ENCODE results near the gene SLC6A12.
A peak's percentile ranks its signal among the peaks of the same experiment; 100 is the strongest.

Gene SLC6A12

DNA sequence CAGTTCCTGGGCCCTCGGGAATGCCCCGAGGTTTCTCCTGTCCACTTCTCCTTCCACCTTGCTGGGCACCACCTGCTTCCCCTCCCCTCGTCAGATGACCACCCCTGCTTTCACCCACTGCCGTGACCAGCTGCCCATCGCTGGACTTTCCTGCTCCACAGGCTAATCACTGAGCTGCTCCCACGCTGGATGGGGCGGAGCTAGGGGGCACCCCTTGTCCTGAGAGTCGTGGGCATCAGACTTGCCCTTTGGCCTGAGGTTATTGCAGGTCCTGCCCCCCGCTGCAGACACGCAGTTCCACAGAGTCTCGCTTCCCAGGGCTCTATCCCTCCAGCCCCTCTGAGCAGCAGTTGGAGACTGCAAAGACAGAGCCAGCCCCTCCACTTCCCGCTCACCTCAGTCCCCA lies 427 bp downstream of the SLC6A12 start:
- no peak for DNase-seq

DNA sequence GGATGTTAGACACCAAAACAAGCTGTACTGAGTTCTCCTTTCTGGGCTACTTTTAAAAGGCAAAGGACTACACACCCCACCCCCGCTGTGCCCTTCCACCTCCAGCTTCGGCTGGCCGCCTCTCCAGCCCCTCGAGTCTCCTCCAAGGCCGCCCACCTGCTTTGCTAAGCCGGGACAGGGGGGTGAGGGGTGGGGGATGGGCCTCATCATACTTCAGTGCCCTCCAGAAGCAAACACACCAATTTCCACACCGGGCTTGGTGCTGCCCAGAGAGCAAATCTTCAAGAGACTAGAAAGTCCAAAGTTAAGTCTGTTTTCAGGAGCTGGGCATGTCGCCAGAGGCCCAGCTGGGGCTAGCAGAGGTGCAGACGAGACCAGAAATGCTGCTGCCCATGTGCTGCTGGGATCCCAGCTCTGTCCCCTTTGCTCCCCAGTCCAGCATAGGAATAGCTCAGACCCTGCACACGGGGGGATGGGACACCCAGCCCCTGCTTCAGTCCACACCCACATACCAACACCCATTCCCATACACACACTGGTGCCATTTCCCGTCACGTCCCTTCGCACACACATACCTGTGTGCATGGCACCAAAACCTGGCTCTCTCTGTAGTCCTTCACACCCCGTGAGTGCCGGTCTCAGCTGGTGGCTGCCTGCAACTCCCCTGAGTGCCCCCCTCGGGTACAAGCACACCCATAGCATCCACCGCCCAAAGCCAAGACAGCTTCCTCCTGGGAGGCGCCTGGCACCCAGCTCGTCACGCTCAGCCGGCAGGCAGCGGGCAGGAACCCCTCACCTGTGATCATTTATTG lies 1.0 kb downstream of the SLC6A12 start:
- no peak for DNase-seq

DNA sequence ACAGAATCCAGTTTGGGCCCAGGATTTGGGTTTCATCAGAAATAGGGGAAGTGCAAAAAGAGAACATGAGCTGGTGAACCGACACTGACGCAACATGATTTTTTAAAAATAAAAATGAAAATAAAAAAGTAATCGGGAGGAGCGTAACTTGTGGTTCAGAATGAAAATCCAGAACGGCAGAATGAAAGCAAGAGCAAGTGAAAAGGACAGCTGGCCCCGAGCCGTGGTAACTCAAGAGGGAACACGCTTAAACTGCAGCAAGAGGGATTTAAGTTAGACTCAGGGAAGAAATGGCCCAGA lies 1.6 kb downstream of the SLC6A12 start:
- peak; percentile 35 for DNase-seq

DNA sequence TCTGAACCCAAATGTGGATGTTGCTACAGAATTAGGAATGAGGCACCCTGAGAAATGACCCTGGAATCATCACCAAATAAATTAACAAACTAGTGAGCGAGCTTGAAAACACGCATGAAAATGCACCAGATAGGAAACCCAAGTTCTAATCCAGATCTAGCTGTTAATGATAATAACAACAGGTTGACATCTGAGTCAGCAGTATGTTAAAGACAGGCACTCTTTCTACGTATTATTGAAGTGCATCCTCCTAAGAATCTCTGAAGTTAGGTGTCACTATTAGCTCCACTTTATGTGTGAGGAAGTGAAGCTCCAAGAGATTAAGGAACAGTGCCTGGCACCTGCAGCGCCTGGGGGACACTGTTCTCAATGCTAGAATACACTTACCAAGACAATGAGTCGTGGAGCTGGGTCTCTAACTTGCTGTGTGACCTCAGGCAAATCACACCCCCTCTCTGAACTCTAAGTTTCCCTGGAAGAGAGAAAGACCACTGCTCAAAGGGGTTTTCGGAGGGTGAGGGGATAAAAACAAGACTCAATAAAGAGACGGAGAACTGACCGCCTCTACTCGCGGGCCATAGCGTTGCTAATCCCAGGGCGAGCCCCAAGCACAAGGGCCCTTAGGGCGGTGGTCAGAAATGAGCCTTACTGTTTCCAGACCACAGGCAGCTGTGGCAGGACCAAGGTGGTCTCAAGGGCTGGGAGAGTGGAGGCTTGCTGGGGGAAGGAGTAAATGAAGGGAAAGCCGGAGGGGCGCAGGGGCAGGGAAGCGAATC lies 2.1 kb downstream of the SLC6A12 start:
- no peak for DNase-seq

DNA sequence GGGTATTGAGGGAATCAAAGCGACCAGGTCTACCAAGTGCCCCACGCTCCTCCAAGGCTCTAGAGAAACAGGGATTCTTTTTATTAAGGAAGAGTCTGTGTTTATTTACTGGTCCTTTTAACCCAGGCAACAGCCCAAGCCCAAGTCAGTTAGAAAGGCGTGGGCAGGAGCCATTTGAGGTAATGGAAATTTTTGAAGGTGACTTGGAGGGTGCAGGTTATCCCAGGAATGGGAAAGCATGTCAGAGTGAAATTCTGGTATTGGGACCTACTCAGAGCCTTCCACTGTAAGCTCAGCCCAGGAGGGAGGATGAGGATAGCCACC lies 2.9 kb downstream of the SLC6A12 start:
- no peak for DNase-seq

DNA sequence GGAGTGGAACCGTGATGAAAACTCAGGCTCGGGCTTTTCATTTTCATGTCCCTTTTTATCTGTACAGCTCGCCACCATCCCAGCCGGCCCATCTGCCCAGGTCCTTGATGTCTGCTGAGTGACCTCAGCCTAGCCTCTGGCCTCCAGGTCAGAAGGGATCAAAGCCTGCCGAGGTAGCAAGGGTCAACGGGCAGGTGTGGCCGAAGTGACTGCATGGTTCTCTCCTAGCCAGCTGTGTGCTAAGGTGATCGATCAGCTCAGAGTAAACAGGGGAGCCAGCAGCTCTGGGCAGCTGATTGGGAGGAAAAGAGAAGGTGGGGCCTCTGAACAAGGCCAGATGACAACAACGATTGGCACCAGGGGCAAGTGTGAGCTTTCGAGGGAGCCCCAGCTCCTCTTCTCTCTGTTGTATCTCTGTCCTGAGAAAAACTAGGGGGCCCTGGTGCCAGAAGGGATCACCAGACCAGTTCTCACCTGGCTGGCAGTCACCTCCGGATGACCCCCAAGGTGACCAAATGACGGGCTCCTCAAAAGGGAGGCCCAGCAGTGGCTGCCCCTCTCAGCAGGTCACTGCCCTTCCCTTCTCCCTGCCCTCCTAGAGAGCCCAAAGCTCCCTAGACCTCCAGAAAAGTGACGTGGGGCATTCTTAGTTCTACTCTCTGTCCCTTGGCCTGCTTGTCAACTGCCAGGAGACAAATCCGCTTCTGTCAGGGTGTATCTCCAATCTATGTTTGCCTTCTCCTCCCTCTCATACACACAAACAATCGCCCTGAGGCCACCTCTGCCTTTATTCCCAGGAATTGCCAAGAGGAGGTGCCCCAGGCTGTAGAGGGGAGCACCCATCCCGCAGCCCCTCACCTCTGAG lies 3.4 kb downstream of the SLC6A12 start:
- DNase-seq: no peak

DNA sequence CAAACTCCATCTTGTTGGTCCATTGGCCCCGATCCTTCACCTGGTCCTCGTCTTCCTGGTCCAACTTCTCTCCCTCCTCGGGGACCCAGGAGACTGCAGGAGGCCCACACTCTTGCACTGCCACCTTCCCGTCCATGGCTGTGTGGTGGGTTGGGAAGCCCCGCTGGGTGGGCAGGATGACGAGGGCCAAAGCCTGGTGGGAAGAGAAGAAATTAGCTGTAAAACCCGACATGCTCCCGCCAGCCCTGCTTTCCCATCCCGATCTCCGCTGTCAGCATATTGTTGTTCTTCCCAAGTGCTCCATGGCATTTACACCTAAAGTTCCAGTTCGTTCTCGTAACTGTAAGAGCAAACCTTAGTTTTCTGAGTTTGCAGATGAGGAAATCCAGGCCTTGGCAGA lies 4.1 kb downstream of the SLC6A12 start:
- no peak for DNase-seq

DNA sequence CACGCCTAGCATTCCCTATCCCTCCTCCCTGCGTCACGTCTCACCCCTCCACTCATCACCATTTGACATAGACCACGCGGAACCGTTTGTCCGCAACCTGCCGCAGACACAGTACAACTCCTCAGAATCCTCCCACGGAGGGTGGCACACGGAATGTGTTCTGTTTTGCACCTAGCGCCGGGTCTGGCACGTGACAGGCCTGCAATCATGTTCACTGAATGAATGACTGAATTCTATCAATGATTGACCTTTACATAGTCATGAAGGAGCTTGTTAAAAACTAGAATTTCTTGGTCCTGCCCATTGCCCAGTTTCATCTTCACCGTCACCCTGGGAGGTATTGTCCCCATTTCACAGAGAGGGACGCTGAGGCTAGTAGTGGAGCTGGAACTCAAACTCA lies 4.7 kb downstream of the SLC6A12 start:
- DNase-seq: no peak

DNA sequence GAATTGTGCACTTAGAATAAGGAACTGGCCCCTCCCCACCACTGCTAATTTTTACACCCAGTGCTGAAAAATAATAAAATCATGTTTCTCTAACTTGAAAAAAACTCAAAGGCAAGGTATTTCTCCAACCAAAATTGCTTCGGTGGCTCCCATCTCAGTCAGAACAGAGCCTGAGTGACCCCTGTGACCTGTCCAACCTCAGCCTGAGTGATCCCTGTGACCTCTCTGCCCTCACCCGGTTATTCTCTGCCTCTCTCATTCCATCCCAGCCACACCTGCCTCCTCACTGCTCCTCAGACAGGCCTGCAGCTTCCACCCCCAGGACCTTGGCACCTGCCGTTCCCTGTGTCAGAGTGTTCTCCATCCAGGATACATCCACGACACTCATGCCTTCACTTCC lies 5.1 kb downstream of the SLC6A12 start:
- DNase-seq: no peak

DNA sequence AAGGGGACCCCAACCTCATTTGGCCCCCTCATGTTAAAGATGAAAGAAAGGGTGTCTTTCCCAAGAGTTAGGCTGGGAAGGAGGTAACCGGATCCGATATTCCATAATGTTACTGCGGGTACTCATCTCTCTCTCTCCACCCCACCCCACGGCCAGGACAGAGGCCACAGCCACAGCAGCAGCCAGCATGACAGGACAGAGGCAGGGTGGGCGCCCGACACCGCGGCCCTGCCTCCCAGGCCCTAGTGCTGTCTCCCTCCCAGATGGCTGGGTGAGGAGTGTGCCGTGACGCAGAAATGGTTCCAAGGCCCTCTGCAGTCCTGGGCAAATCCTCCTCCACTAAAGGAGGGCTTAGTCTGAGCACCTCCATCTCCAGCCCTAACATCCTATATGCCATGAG lies 6.2 kb downstream of the SLC6A12 start:
- DNase-seq: no peak

DNA sequence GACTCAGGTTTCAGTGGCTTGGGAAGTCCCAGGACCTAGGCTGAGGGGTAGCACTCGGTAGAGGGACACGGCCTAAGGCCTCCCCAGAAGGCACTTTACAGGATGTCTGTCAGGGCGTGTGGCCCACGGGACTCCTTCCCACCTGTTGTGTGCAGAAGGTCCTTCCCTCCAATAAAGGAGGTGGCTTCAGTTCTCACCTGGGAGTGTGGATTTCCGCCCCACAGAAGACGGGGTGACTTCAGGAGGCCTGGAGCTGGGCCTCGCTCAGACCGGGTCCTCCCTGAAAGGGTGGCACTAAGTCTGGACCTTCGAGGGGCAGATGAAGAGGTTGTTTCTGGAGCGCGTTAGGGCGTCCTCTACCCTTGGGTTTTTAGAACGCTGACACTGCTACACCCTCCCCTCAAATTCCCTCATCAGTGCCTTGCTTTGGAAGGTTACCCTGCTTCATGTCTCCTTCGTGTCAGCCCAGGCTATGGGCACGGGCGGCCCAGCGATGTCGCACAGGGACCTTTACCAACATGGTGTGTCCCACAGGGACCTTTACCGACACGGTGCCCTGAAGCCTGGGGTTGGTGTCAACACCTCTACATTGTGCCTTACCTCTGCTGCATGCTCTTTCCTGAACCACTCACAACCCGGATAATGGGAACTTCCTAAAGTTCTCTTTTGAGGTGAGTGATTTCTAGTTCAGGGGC lies 7.1 kb downstream of the SLC6A12 start:
- DNase-seq: no peak

DNA sequence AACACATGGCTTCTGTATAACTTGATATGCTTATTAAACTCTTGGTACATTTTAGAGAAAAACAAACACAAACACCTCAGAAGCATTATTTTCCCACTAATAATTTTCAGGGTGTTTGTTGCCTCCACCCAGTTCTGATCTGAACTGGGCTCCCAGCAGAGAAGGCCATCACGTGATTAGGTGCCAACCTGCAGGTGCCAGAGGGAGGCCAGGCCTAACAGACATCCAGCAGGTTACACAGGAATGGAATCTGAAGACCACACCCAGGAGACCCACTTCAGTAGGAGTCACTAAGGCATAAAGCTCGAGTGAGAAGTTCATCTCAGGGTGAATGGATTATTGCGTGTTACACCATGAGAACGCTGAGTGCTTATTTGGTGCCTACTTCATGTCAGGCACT lies 8.9 kb downstream of the SLC6A12 start:
- DNase-seq: no peak

DNA sequence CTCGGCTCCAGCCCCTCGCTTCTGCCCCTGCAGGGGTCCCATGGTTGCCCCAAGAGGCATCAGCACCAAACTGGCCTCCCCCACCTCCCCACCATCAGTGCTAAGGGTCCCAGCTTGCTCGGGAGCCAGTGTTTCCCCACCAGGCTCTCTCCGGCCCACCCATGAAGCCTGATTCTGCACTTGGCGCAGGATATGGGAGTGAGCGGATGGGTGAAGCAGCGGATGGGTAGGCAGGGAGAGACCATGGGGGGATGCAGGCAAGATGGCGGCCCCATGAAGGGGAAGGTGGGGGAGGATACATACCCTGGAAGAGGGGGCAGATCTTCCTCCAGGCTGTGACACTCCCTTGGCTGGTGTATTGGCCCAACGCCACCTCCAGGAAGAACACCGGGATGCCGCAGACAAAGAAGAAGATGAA lies 9.7 kb downstream of the SLC6A12 start:
- no peak for DNase-seq

DNA sequence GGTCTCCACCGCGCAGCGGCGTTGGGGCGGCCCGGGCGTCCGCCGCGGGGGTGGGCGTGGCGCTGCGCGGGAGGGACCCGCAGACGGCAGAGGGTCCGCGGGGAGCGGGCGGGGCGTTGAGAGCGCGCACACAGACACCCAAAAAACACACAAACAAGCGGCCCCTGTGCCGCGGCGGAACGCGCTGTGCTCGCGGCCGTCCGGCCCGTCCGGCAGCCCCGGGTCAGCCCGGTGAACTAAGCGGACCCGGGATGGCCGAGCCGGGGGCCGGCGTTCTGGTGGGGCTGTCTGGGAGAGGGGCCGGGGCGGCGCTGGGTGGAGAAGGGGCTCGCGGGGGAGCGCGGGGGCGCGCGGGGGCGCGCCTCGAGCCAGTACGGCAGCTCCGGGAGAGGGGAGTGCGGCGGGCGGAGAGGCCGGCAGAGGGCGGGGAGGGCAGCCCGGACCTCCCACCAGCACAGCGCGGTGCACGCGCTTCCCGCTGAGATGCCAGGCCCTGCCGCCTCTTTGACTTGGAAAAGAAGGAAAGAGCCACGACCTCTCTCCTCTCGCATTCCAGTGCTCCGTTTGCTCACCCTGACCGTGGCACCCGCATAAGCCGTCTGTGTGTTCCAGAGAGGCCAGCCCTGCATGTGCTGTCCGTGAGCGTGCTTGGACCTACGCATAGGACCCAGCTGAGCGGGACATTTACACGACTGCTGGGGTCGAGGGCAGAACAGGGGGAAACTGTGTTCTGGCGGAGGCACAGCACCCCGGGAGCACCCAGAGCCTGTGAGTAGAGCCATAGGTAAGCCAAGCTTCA lies 10.3 kb downstream of the SLC6A12 start:
- DNase-seq: no peak

DNA sequence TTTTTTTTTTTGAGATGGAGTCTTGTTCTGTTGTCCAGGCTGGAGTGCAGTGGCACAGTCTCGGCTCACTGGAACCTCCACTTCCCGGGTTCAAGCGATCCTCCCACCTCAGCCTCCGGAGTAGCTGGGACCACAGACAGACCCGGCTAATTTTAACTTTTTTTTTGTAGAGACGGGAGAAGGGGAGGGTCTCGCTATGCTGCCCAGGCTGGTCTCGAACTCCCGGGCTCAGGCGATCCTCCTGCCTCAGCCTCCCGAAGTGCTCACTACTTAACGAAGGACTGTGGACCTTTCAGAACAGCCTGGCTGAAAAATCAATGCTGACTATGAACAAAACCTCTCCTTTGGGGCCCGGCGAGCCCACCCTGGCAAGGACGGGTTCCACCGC lies 10.9 kb downstream of the SLC6A12 start:
- DNase-seq: no peak

DNA sequence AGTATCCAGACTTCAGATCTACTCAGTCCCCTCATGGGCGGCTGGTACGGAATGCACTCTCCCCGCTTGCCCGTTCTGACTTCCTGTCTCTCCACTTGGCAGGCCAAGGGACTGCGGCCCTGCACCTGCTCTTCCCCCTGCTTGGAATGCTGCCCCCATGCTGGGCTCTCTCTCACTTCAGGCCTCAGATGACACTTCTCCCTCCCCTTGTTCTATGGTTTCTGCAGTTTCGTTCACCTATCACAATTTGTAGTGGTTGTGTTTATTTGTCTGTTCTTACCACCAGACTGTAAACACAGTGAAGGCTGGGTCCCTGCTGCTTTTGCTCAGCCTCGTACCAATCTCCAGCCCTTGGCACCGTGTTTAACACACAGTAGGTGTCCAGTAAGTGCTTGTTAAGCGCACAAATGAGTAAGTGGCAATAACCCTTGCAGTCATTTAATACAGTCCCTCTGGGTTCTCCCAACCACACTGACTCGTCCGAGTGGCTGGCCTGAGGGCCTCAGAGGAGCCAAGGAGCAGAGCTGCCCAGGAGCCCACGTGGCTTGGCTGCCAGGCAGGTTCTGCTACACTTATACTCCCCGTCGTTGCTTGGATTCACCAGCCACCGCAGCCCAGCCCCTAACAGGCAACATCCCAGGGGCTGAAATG lies 11.8 kb downstream of the SLC6A12 start:
- DNase-seq: no peak

DNA sequence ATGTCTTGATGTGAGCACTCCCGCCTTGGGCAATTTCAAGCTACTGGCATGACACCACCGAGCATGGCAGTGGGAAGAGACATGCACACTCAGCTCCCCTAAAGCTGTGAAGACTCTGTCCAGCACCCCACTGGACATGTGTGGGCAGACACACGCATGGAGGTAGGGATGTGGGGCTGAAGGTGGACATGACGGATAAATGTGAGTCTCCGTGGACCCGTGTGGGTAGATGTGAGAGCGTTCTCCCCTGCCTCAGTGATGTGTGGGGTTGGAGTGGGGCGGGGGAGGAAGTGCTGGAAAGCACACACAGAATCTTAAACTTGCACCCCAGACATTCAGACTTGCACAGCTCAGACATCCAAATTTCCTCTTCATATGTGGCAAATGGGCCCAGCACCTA lies 12.6 kb downstream of the SLC6A12 start:
- DNase-seq: no peak

DNA sequence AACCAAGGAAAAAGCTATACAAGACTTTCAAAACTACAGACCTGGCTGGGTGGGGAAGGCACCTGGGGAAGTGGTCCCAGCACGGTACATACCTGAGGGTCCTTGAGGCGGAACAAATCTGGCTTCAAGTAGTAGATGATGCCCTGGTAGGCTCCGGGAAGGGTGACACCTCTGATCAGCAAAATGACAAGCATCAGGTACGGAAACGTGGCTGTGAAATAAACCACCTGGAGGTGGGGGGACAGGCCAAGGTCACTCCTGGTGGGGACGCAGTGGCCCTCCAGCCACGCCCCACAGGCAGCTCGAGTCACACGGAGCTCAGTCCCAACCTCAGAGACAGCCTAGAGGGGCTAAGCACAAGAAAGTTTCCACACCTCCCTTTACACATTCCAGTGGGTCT lies 15.3 kb downstream of the SLC6A12 start:
- no peak for DNase-seq

DNA sequence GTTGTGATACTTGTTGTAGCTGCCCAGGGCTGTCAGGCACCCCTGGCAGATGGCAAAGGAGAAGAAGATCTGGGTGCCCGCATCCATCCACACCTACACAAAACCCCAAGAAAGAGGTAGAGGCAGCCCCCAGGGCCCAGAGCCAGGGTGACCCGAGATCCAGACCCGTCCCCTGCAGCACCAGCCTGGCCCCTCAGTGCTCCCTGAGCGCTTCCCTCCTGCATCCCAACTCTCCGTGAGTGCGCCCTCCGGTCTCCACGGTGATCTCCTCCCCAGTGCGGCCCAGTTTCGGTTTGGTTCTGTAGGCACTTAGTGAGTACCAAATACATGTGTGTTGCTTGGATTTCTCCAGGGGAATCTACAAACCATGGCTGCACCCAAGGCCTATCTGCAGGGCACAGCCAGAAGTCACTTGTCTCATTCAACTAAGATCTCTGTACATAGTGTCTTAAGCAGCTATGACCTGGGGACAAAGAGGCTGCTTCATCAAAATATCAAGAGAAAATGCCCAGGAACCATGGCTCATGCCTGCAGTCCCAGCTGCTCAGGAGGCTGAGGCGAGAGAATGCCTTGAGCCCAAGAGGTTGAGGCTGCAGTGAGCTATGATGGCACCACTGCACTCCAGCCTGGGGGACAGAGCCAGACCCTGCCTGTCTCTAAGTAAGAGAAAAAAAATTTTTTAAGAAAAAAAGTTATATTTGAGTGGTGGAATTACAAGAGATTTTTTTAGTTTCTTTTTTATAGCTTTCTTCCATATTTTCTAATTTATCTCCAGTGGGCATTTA lies 15.9 kb downstream of the SLC6A12 start:
- no peak for DNase-seq

DNA sequence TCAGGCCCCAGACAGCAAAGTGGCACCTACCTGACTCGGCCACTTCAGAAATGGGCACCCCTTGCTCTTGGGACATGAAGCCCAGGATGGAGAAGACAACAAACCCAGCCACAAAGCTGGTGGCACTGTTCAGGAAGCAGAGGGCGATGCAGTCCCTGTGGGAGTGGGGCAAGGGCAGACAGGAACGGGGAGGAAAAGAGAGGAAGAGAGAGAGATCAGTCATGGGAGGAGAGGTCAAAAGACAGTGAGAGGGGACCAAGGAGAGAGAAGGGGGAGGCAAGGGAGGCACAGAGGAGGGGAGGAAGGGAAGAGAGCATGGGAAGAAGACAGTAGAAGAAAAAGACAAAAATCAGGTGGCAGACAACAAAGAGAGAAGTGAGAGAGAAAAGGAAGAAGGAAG lies 16.6 kb downstream of the SLC6A12 start:
- DNase-seq: no peak

DNA sequence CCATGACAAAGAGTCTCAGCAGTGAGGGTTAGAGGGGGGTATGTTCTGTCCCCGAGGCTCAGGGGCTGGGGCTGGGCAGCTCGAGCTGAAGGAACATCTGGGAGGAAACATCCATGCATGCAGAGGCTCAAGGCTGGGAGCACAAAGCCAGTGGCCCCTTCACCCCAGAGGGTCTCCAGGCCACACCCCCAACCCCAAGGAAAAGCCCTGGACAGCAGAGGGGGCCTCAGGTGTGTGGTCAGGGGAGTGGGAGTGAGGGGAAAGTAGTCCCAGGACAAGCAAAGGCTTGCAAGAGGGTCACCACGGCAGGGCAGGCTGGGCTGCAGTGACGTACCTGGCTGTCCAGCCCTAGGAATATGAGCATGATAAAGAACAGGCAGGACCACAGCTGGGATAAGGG lies 17.5 kb downstream of the SLC6A12 start:
- no peak for DNase-seq
